ENCODE results near the gene ZXDC. TPM values are rescaled to one million over a fixed set of nuclear protein-coding genes. Genes with fewer than 3 reads are reported as not detected.

ZXDC gene
- total and polyA plus RNA-seq, 9 of the 15 experiments (the other 6 are each of a cell fraction or from before 2014, with no cell fraction given), result 0.59 to 13.4 (median 7.3) TPM

GRCh38 chr3:126503701-126504100, 28.0 kb upstream of the ZXDC start:
- no peaks in the 10 kb centered on the region for H3K36me3 ChIP-seq (ENCODE audit: control insufficient read depth, insufficient read depth, low read length)
- no peaks in the 10 kb centered on the region for H3K9me3 ChIP-seq (replicated peaks; ENCODE audit: control insufficient read depth, insufficient read depth, low read depth, low read length)
- no peak overlapping the region for H3K4me3 ChIP-seq
- H3K4me1 ChIP-seq (replicated peaks in 1 of 2; ENCODE audit: control insufficient read depth in 2 of 2, insufficient read depth in 2 of 2, low read length in 2 of 2), result no peaks in the 10 kb centered on the region
- no peaks in the 10 kb centered on the region for H3K79me2 ChIP-seq (ENCODE audit: control insufficient read depth, insufficient read depth, low read length)
- ATAC-seq (no peak), DNase-seq (ENCODE audit: extremely low read depth in 1 of 4, low spot score in 3 of 4) (no peak), FAIRE-seq (no peak)
- ChIA-PET POLR2A (no interaction called here), CTCF (ENCODE audit: low intra/inter-chr PET ratio) (no interaction called here)
- H3K9me1 ChIP-seq (ENCODE audit: control insufficient read depth, insufficient read depth, low read length), result no peaks in the 10 kb centered on the region
- H4K20me1 ChIP-seq (replicated peaks; ENCODE audit: control insufficient read depth, insufficient read depth, low read length), result no peaks in the 10 kb centered on the region; the same call in 1 of the 2 replicates
- in situ Hi-C loops (cut with MboI), result no loop called here
- H3K27ac ChIP-seq (ENCODE audit: extremely low read depth, low read depth, low read length), result no peak overlapping the region
- H3K9ac ChIP-seq (ENCODE audit: insufficient read depth in 1 of 2, low read depth in 2 of 2, low read length in 2 of 2), result no peak overlapping the region
- BruUV-seq (replicated peaks), result no TSS peak
- H3K27me3 ChIP-seq (ENCODE audit: control insufficient read depth in 2 of 2, insufficient read depth in 2 of 2, low read length in 2 of 2), result peaks cover 3 to 26% of the 10 kb centered on the region in 2 experiments; a peak in 3 of 5 replicates
- WGBS (ENCODE audit: insufficient coverage, low coverage, missing lambda C conversion rate), result 4% methylated on average over 9 of the region's 10 CpGs
- H3K4me2 ChIP-seq (ENCODE audit: insufficient read depth, low read length), result no peak overlapping the region
- intact Hi-C loops (cut with micrococcal nuclease), result no loop called here
- no peak overlapping the region for H2AFZ ChIP-seq (ENCODE audit: low read depth, low read length)
- no peak for TF ChIP-seq ZNF12 (CRISPR knock-in tag; IDR thresholded peaks at IDR 0.05)

- ATAC-seq, result no peak
- no peak overlapping the region for H3K4me3 ChIP-seq
- H3K9me3 ChIP-seq (replicated peaks; ENCODE audit: control insufficient read depth, insufficient read depth, low read depth, low read length), result no peaks in the 10 kb centered on the region
- H4K20me1 ChIP-seq (replicated peaks; ENCODE audit: control insufficient read depth, insufficient read depth, low read length), result no peaks in the 10 kb centered on the region
- POLR2A ChIA-PET, result no interaction called here
- no TSS peak for BruUV-seq (replicated peaks)
- intact Hi-C loops (cut with micrococcal nuclease) (no loop called here), in situ Hi-C loops (cut with MboI) (no loop called here)
- 0% methylated on average over 1 of the region's 1 CpG for WGBS (ENCODE audit: insufficient coverage, low coverage, missing lambda C conversion rate)
- peaks cover 3 to 21% of the 10 kb centered on the region in 2 experiments; a peak in 3 of 5 replicates for H3K27me3 ChIP-seq (ENCODE audit: control insufficient read depth in 2 of 2, insufficient read depth in 2 of 2, low read length in 2 of 2)
- H3K9ac ChIP-seq (ENCODE audit: insufficient read depth in 1 of 2, low read depth in 2 of 2, low read length in 2 of 2), result no peak overlapping the region
- FAIRE-seq, result no peak
- no peak overlapping the region for H3K27ac ChIP-seq (ENCODE audit: extremely low read depth, low read depth, low read length)
- H3K4me1 ChIP-seq (replicated peaks in 1 of 2; ENCODE audit: control insufficient read depth in 2 of 2, insufficient read depth in 2 of 2, low read length in 2 of 2), result no peaks in the 10 kb centered on the region
- CTCF ChIA-PET (ENCODE audit: low intra/inter-chr PET ratio), result no interaction called here
- no peak for DNase-seq (ENCODE audit: extremely low read depth in 1 of 4, low spot score in 3 of 4)
- H3K4me2 ChIP-seq (ENCODE audit: insufficient read depth, low read length), result no peak overlapping the region
- H3K36me3 ChIP-seq (ENCODE audit: control insufficient read depth, insufficient read depth, low read length), result no peaks in the 10 kb centered on the region
- no peaks in the 10 kb centered on the region for H3K9me1 ChIP-seq (ENCODE audit: control insufficient read depth, insufficient read depth, low read length)
- TF ChIP-seq GABPA (tag; conservative IDR thresholded peaks at IDR 0.05; ENCODE audit: low read depth) (no peak), ZNF324 (CRISPR knock-in tag; IDR thresholded peaks at IDR 0.05) (no peak), EWSR1 (IDR thresholded peaks at IDR 0.05; ENCODE audit: borderline replicate concordance, low read depth, partially characterized antibody) (no peak), PHTF2 (CRISPR knock-in tag; IDR thresholded peaks at IDR 0.05) (no peak), CAMTA2 (CRISPR knock-in tag; conservative IDR thresholded peaks at IDR 0.05) (no peak)
- no peaks in the 10 kb centered on the region for H3K79me2 ChIP-seq (ENCODE audit: control insufficient read depth, insufficient read depth, low read length)
- H2AFZ ChIP-seq (ENCODE audit: low read depth, low read length), result no peak overlapping the region
Measured at GRCh38 chr3:126502656-126503055, 27.0 kb upstream of the ZXDC start.
